ENCODE results near the gene SLC6A6. TPM values are rescaled to one million over a fixed set of nuclear protein-coding genes. Genes with fewer than 3 reads are reported as not detected.
"Not testable (repeated sequence)": the region's sequence is repeated elsewhere in the genome, so short reads cannot be mapped to it uniquely, and the experiment has no call there.

SLC6A6 gene
- total and polyA plus RNA-seq, 2 experiments from 2014 or later: 27.5 to 150 TPM

DNA sequence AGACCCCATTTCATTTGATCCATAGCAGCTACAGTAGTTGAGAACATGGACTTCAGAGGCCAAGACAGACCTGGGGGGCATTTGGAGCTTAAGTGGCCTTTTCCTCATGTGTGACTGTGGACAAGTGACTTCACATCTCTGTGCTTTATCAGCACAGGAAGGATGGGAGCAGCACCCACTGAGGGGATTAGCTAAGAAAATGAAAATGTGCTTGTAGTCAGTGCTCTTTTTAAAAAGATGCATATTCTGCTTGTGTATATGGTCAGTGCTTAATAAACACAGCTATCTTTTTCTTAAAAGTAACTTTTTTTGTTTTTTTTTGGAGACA is 34.5 kb downstream of the SLC6A6 start:
- no peaks in the 10 kb centered on the region for H3K9me2 ChIP-seq (ENCODE audit: insufficient read depth)
- H3K27ac ChIP-seq (ENCODE audit: low read depth): no peak overlapping the region
- H3K79me2 ChIP-seq (replicated peaks; ENCODE audit: insufficient read depth): peaks cover 83% of the 10 kb centered on the region
- H3F3A ChIP-seq (replicated peaks; ENCODE audit: low read depth): no peaks in the 10 kb centered on the region
- peaks cover 7% of the 10 kb centered on the region for H3K27me3 Mint-ChIP-seq (ENCODE audit: insufficient read depth, low read depth, poor library complexity)
- H3K9me3 Mint-ChIP-seq: no peaks in the 10 kb centered on the region; the same call in 2 of the 3 replicates
- no peaks in the 10 kb centered on the region for H3K27me3 ChIP-seq (ENCODE audit: insufficient read depth)
- H3K4me3 ChIP-seq: no peak overlapping the region
- DNase-seq (ENCODE audit: low spot score) (no peak), ATAC-seq (no peak)
- no peak overlapping the region for H3K4me3 Mint-ChIP-seq
- no peak overlapping the region for H2AFZ ChIP-seq
- H3K36me3 ChIP-seq (ENCODE audit: insufficient read depth): no peaks in the 10 kb centered on the region
- peaks cover 51% of the 10 kb centered on the region for H4K20me1 ChIP-seq (replicated peaks; ENCODE audit: insufficient read depth)
- peaks cover 29% of the 10 kb centered on the region for H3K4me1 Mint-ChIP-seq
- peaks cover 3% of the 10 kb centered on the region; the same call in 1 of the 3 replicates for H3K36me3 Mint-ChIP-seq (ENCODE audit: low read depth)
- TF ChIP-seq ZNF462 (CRISPR knock-in tag; IDR thresholded peaks at IDR 0.05) (no peak), REST (IDR thresholded peaks at IDR 0.05; ENCODE audit: unreplicated experiment) (no peak), STAT1 (IDR thresholded peaks at IDR 0.05; ENCODE audit: unreplicated experiment) (no peak)
- H3K4me2 ChIP-seq: no peak overlapping the region
- H3K27ac Mint-ChIP-seq: 0 out of 2 replicates have a peak overlapping the region, but pooled peaks have one; percentile 61
- H3K4me1 ChIP-seq (ENCODE audit: insufficient read depth): peaks cover 8% of the 10 kb centered on the region; the same call in 1 of the 2 replicates

GRCh38 chr3:14437705-14438104 is 35.3 kb downstream of the SLC6A6 start:
- H3K27ac Mint-ChIP-seq; H3K4me1 ChIP-seq (ENCODE audit: insufficient read depth); H3K36me3 ChIP-seq (ENCODE audit: insufficient read depth); H3K4me3 ChIP-seq; DNase-seq (ENCODE audit: low spot score); ATAC-seq; H3K9me2 ChIP-seq (ENCODE audit: insufficient read depth); H2AFZ ChIP-seq; H3F3A ChIP-seq (replicated peaks; ENCODE audit: low read depth); H3K27ac ChIP-seq (ENCODE audit: low read depth); H3K9me3 Mint-ChIP-seq; H3K27me3 Mint-ChIP-seq (ENCODE audit: insufficient read depth, low read depth, poor library complexity); H3K4me2 ChIP-seq; H3K36me3 Mint-ChIP-seq (ENCODE audit: low read depth); H3K27me3 ChIP-seq (ENCODE audit: insufficient read depth); H3K4me3 Mint-ChIP-seq: not testable (repeated sequence)
- H3K4me1 Mint-ChIP-seq: peaks cover 29% of the 10 kb centered on the region
- Histone ChIP-seq H4K20me1 (replicated peaks; ENCODE audit: insufficient read depth) (peaks cover 55% of the 10 kb centered on the region), H3K79me2 (replicated peaks; ENCODE audit: insufficient read depth) (peaks cover 83% of the 10 kb centered on the region)

Data from GM23338 (cell line).